ENCODE measurements around the gene ZNF841. TPM values are rescaled to one million over a fixed set of nuclear protein-coding genes. Genes with fewer than 3 reads are reported as not detected.

The ZNF841 gene
- total and polyA plus RNA-seq, 9 of the 15 experiments (the other 6 are each of a cell fraction or from before 2014, with no cell fraction given), result 3.1 to 17.1 (median 11.0) TPM

GRCh38 chr19:52048555-52049501, 46.7 kb downstream of the ZNF841 start, which contains the start of gene ZNF432 (continued):
- TF ChIP-seq, protein P1, sequence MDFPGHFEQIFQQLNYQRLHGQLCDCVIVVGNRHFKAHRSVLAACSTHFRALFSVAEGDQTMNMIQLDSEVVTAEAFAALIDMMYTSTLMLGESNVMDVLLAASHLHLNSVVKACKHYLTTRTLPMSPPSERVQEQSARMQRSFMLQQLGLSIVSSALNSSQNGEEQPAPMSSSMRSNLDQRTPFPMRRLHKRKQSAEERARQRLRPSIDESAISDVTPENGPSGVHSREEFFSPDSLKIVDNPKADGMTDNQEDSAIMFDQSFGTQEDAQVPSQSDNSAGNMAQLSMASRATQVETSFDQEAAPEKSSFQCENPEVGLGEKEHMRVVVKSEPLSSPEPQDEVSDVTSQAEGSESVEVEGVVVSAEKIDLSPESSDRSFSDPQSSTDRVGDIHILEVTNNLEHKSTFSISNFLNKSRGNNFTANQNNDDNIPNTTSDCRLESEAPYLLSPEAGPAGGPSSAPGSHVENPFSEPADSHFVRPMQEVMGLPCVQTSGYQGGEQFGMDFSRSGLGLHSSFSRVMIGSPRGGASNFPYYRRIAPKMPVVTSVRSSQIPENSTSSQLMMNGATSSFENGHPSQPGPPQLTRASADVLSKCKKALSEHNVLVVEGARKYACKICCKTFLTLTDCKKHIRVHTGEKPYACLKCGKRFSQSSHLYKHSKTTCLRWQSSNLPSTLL (IDR thresholded peaks at IDR 0.05), result no peak
- TF ChIP-seq, protein P2, sequence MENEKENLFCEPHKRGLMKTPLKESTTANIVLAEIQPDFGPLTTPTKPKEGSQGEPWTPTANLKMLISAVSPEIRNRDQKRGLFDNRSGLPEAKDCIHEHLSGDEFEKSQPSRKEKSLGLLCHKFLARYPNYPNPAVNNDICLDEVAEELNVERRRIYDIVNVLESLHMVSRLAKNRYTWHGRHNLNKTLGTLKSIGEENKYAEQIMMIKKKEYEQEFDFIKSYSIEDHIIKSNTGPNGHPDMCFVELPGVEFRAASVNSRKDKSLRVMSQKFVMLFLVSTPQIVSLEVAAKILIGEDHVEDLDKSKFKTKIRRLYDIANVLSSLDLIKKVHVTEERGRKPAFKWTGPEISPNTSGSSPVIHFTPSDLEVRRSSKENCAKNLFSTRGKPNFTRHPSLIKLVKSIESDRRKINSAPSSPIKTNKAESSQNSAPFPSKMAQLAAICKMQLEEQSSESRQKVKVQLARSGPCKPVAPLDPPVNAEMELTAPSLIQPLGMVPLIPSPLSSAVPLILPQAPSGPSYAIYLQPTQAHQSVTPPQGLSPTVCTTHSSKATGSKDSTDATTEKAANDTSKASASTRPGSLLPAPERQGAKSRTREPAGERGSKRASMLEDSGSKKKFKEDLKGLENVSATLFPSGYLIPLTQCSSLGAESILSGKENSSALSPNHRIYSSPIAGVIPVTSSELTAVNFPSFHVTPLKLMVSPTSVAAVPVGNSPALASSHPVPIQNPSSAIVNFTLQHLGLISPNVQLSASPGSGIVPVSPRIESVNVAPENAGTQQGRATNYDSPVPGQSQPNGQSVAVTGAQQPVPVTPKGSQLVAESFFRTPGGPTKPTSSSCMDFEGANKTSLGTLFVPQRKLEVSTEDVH (IDR thresholded peaks at IDR 0.05; ENCODE audit: low read depth, partially characterized antibody), result peak; percentile 63
- TF ChIP-seq JUND (IDR thresholded peaks at IDR 0.05; ENCODE audit: borderline replicate concordance, low read depth, low read length) (no peak), JUND (tag; IDR thresholded peaks at IDR 0.05; ENCODE audit: borderline replicate concordance, low read depth, low read length) (peak; percentile 12; the same call in 2 of the 3 replicates), ZFP36 (IDR thresholded peaks at IDR 0.05; ENCODE audit: low read depth, low read length, partially characterized antibody) (peak; percentile 7), XRCC5 (IDR thresholded peaks at IDR 0.05; ENCODE audit: low read depth, low read length) (no peak), ERF (CRISPR knock-in tag; IDR thresholded peaks at IDR 0.05) (peak; percentile 60; the same call in 1 of the 2 replicates), ZSCAN29 (IDR thresholded peaks at IDR 0.05) (no peak), ATF7 (IDR thresholded peaks at IDR 0.05) (peak; percentile 57; the same call in 1 of the 2 replicates), RAD51 (IDR thresholded peaks at IDR 0.05; ENCODE audit: borderline replicate concordance, low read depth) (no peak), MAZ (CRISPR knock-in tag; conservative IDR thresholded peaks at IDR 0.05 in 1 of 2, IDR thresholded peaks at IDR 0.05 in 1 of 2) (peak; percentile 59 to 69; a peak in 3 of 4 replicates), HNRNPUL1 (IDR thresholded peaks at IDR 0.05; ENCODE audit: low read length) (no peak), FOXA3 (CRISPR knock-in tag; conservative IDR thresholded peaks at IDR 0.05 in 1 of 2, IDR thresholded peaks at IDR 0.05 in 1 of 2) (peak in 1 of 2 experiments; percentile 46; a peak in 1 of 4 replicates), CSDE1 (IDR thresholded peaks at IDR 0.05) (no peak), ZSCAN32 (CRISPR knock-in tag; IDR thresholded peaks at IDR 0.05) (no peak)
- TF ChIP-seq, protein P3, sequence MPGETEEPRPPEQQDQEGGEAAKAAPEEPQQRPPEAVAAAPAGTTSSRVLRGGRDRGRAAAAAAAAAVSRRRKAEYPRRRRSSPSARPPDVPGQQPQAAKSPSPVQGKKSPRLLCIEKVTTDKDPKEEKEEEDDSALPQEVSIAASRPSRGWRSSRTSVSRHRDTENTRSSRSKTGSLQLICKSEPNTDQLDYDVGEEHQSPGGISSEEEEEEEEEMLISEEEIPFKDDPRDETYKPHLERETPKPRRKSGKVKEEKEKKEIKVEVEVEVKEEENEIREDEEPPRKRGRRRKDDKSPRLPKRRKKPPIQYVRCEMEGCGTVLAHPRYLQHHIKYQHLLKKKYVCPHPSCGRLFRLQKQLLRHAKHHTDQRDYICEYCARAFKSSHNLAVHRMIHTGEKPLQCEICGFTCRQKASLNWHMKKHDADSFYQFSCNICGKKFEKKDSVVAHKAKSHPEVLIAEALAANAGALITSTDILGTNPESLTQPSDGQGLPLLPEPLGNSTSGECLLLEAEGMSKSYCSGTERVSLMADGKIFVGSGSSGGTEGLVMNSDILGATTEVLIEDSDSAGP (CRISPR knock-in tag; IDR thresholded peaks at IDR 0.05), result no peak
- TF ChIP-seq, protein P4, sequence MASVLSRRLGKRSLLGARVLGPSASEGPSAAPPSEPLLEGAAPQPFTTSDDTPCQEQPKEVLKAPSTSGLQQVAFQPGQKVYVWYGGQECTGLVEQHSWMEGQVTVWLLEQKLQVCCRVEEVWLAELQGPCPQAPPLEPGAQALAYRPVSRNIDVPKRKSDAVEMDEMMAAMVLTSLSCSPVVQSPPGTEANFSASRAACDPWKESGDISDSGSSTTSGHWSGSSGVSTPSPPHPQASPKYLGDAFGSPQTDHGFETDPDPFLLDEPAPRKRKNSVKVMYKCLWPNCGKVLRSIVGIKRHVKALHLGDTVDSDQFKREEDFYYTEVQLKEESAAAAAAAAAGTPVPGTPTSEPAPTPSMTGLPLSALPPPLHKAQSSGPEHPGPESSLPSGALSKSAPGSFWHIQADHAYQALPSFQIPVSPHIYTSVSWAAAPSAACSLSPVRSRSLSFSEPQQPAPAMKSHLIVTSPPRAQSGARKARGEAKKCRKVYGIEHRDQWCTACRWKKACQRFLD (CRISPR knock-in tag; IDR thresholded peaks at IDR 0.05), result peak; percentile 65; the same call in 1 of the 2 replicates
